ENCODE results near the gene PRKCE. TPM values are rescaled to one million over a fixed set of nuclear protein-coding genes. Genes with fewer than 3 reads are reported as not detected.

PRKCE gene
- total and polyA plus RNA-seq, 4 donors: 2.5 to 38.6 (median 5.8) TPM

GRCh38 chr2:45822272-45822630, 170.8 kb downstream of the PRKCE start:
- Histone ChIP-seq H3K27me3 (ENCODE audit: control insufficient read depth in 4 of 4, insufficient read depth in 4 of 4, low read length in 3 of 4) (no peaks in the 10 kb centered on the region), H3K4me3 (ENCODE audit: low read depth in 1 of 3, low read length in 3 of 3) (no peak overlapping the region), H3K36me3 (ENCODE audit: control insufficient read depth in 4 of 4, insufficient read depth in 3 of 4, low read depth in 1 of 4, low read length in 3 of 4) (no peaks in the 10 kb centered on the region), H3K27ac (ENCODE audit: low read depth in 1 of 2, low read length in 2 of 2) (peak overlapping the region; percentile 58 to 65), H3K9ac (ENCODE audit: low read depth in 1 of 2, low read length in 2 of 2) (no peak overlapping the region), H3K9me3 (ENCODE audit: control insufficient read depth in 4 of 4, low read length in 3 of 4) (no peaks in the 10 kb centered on the region), H3K4me1 (ENCODE audit: control insufficient read depth in 4 of 4, insufficient read depth in 4 of 4, low read length in 3 of 4) (peaks cover 24 to 29% (median 27%) of the 10 kb centered on the region in 4 donors)
- WGBS: 49% methylated on average over 5 of the region's 5 CpGs
- TF ChIP-seq MAX (IDR thresholded peaks at IDR 0.05): no peak
- TF ChIP-seq ATF3 (IDR thresholded peaks at IDR 0.05): no peak
- no peak for TF ChIP-seq HNF4G (IDR thresholded peaks at IDR 0.05)
- TF ChIP-seq JUND (IDR thresholded peaks at IDR 0.05): peak in 1 of 2 donors; percentile 8
- no peak for TF ChIP-seq SP1 (IDR thresholded peaks at IDR 0.05)
- TF ChIP-seq GABPA (IDR thresholded peaks at IDR 0.05 in 1 of 2, conservative IDR thresholded peaks at IDR 0.05 in 1 of 2): no peak
- no peak for DNase-seq (ENCODE audit: low spot score)

- H3K36me3 ChIP-seq (ENCODE audit: control insufficient read depth in 4 of 4, insufficient read depth in 3 of 4, low read depth in 1 of 4, low read length in 3 of 4): no peaks in the 10 kb centered on the region
- no peak for DNase-seq (ENCODE audit: low spot score)
- WGBS: 34% methylated on average over 4 of the region's 4 CpGs
- H3K27ac ChIP-seq (ENCODE audit: low read depth in 1 of 2, low read length in 2 of 2): peak overlapping the region in 1 of 2 donors; percentile 33
- no peak overlapping the region for H3K9ac ChIP-seq (ENCODE audit: low read depth in 1 of 2, low read length in 2 of 2)
- H3K4me1 ChIP-seq (ENCODE audit: control insufficient read depth in 4 of 4, insufficient read depth in 4 of 4, low read length in 3 of 4): peaks cover 24 to 29% (median 27%) of the 10 kb centered on the region in 4 donors
- H3K4me3 ChIP-seq (ENCODE audit: low read depth in 1 of 3, low read length in 3 of 3): no peak overlapping the region
- no peaks in the 10 kb centered on the region for H3K9me3 ChIP-seq (ENCODE audit: control insufficient read depth in 4 of 4, low read length in 3 of 4)
- H3K27me3 ChIP-seq (ENCODE audit: control insufficient read depth in 4 of 4, insufficient read depth in 4 of 4, low read length in 3 of 4): no peaks in the 10 kb centered on the region
- TF ChIP-seq JUND (IDR thresholded peaks at IDR 0.05) (peak; percentile 22 to 84), RAD21 (IDR thresholded peaks at IDR 0.05) (peak; percentile 58 to 64), HNF4G (IDR thresholded peaks at IDR 0.05) (no peak), YY1 (IDR thresholded peaks at IDR 0.05) (peak; percentile 91), MAX (IDR thresholded peaks at IDR 0.05) (peak; percentile 98), TAF1 (conservative IDR thresholded peaks at IDR 0.05) (no peak), REST (IDR thresholded peaks at IDR 0.05) (no peak), FOXA2 (IDR thresholded peaks at IDR 0.05) (peak; percentile 26), EGR1 (IDR thresholded peaks at IDR 0.05; ENCODE audit: low read depth in 2 of 2) (peak in 1 of 2 donors; percentile 60), SP1 (IDR thresholded peaks at IDR 0.05) (peak; percentile 43), FOXA1 (IDR thresholded peaks at IDR 0.05) (no peak), ATF3 (IDR thresholded peaks at IDR 0.05) (no peak), RXRA (IDR thresholded peaks at IDR 0.05) (peak; percentile 73 to 94), HNF4A (conservative IDR thresholded peaks at IDR 0.05) (peak; percentile 61 to 80), ZBTB33 (IDR thresholded peaks at IDR 0.05) (peak; percentile 47), NR2F2 (IDR thresholded peaks at IDR 0.05) (no peak), GABPA (IDR thresholded peaks at IDR 0.05 in 1 of 2, conservative IDR thresholded peaks at IDR 0.05 in 1 of 2) (peak in 1 of 2 donors; percentile 41), CTCF (IDR thresholded peaks at IDR 0.05; ENCODE audit: low read depth, low read length, missing input control) (peak; percentile 3)
These were observed 172.3 kb downstream of the PRKCE start for GRCh38 chr2:45823723-45824206.

Measured in liver (tissue), 9 donors.